OCI-LY7 (cell line): ENCODE data around the gene PLEKHA5. TPM values are rescaled to one million over a fixed set of nuclear protein-coding genes. Genes with fewer than 3 reads are reported as not detected.

ENCODE experiments used
- BruUV-seq: library from RNA; stranded (reverse); fragments of 400-500 nt; replicated peaks from 2 replicates; lab custom pipeline; 2021; lab: Mats Ljungman, UMichigan
- CTCF ChIA-PET: fragments of 300-600 bp; sonication (Branson Sonifier 250); formaldehyde crosslinking; loops from one replicate; lab custom pipeline; 2022; ENCODE audit warnings: antibody characterized with exemption; ENCODE audit not compliant: unreplicated experiment; lab: Charles Lee
- POLR2A ChIA-PET: fragments of 300-600 bp; sonication (Branson Sonifier 250); formaldehyde crosslinking; loops from one replicate; lab custom pipeline; 2022; ENCODE audit warnings: antibody characterized with exemption; lab: Charles Lee
- DNase-seq: peaks from one replicate; pipeline ENCODE4 v3.0.0-alpha.2; 2015; ENCODE audit warnings: low spot score
- H2AFZ ChIP-seq: fragments of 200-600 bp; sonication (generic), shearing (Covaris generic); 2 replicates; pipeline ENCODE4 v1.6.1; 2014; ENCODE audit warnings: mild to moderate bottlenecking, antibody characterized with exemption, low read length, moderate library complexity
- H3K27ac ChIP-seq: fragments of 200-600 bp; sonication (generic); 2 replicates; pipeline ENCODE4 v1.5.1; 2014; ENCODE audit warnings: mixed run types, low read depth, mild to moderate bottlenecking, moderate library complexity, low read length, inconsistent platforms; ENCODE audit not compliant: poor library complexity, severe bottlenecking
- H3K36me3 ChIP-seq: fragments of 200-600 bp; sonication (generic); 2 replicates; pipeline ENCODE4 v1.6.1; 2014; ENCODE audit warnings: mild to moderate bottlenecking, antibody characterized with exemption, low read length, moderate library complexity, mixed read lengths; ENCODE audit not compliant: insufficient read depth
- H3K4me1 ChIP-seq: fragments of 200-600 bp; sonication (generic); 2 replicates; pipeline ENCODE4 v1.5.1; 2014; ENCODE audit warnings: mild to moderate bottlenecking, low read length; ENCODE audit not compliant: insufficient read depth, poor library complexity, severe bottlenecking
- H3K4me2 ChIP-seq: fragments of 200-600 bp; sonication (generic); 2 replicates; pipeline ENCODE4 v1.6.1; 2014; ENCODE audit warnings: mild to moderate bottlenecking, low read length
- H3K4me3 ChIP-seq: fragments of 200-600 bp; sonication (generic); 2 replicates; pipeline ENCODE4 v1.5.1; 2014; ENCODE audit warnings: mild to moderate bottlenecking, low read depth, low read length; ENCODE audit not compliant: poor library complexity, severe bottlenecking
- H3K79me2 ChIP-seq: fragments of 200-600 bp; sonication (generic); 2 replicates; pipeline ENCODE4 v1.6.1; 2016; ENCODE audit warnings: low read depth, mild to moderate bottlenecking, low read length, moderate library complexity, mixed read lengths; ENCODE audit not compliant: insufficient read depth
- H3K9me2 ChIP-seq: fragments of 200-600 bp; sonication (generic); 2 replicates; pipeline ENCODE4 v1.6.1; 2016; ENCODE audit warnings: mild to moderate bottlenecking, low read length, mixed read lengths; ENCODE audit not compliant: insufficient read depth
- H3K9me3 ChIP-seq: fragments of 200-600 bp; sonication (generic); 2 replicates; pipeline ENCODE4 v1.6.1; 2014; ENCODE audit warnings: mild to moderate bottlenecking, mixed run types, low read length, mixed read lengths
- H4K20me1 ChIP-seq: fragments of 200-600 bp; sonication (generic); 2 replicates; pipeline ENCODE4 v1.6.1; 2014; ENCODE audit warnings: mild to moderate bottlenecking, antibody characterized with exemption, low read length, moderate library complexity, mixed read lengths; ENCODE audit not compliant: insufficient read depth
- EZH2phosphoT487 ChIP-seq: fragments of 200-600 bp; sonication (generic); IDR thresholded peaks from 2 replicates; pipeline ENCODE4 v1.6.1; 2018; ENCODE audit warnings: low read depth, borderline replicate concordance, mild to moderate bottlenecking, mixed run types, antibody characterized with exemption, low read length, moderate library complexity, mixed read lengths
- intact Hi-C: fragments of 100-400 bp; cut with micrococcal nuclease; formaldehyde crosslinking; loops from one replicate; pipeline ENCODE4 v1.10.0; 2022; ENCODE audit not compliant: unreplicated experiment
- total RNA-seq, 2 experiments: library from RNA; depleted of rRNA in 1 of 2; stranded (reverse); fragments of >200 nt in 1 of 2; shearing (Covaris generic) in 1 of 2; gene quantifications; 2 replicates each; pipeline ENCODE4 v1.2.3, GENCODE V29; 2014 to 2022
- TF ChIP-seq, protein P1 (sequence below): fragments of 200-600 bp; sonication (generic); conservative IDR thresholded peaks from 2 replicates; pipeline ENCODE4 v1.5.1; 2014; ENCODE audit warnings: mild to moderate bottlenecking, antibody characterized with exemption, low read length, moderate library complexity, mixed read lengths

Gene PLEKHA5
- total RNA-seq, 2 experiments from 2014 or later = 2.7 TPM; not detected in 1

DNA sequence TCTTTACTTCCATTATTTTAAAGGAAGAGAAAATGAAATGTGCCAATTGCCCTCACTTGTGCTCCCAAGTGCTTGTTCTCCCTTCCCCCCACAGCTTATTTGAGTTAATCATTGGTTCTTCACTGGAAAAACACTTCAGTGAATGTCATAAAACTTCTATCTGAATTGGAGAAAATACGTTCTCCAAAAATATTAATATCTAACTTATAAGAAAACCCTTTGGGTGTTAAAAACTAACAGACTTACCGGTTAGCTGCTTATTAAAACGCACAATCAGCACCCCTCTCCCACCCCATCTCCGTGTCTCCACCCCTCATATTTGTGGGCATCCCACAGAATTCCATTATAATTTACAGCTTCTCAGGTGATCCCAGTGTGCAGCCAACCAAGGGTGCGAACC is 31.7 kb downstream of the PLEKHA5 start:
- Histone ChIP-seq H3K9me3 (no peaks in the 10 kb centered on the region), H3K27ac (no peak overlapping the region), H2AFZ (no peak overlapping the region), H3K79me2 (no peaks in the 10 kb centered on the region), H3K36me3 (no peaks in the 10 kb centered on the region), H4K20me1 (no peaks in the 10 kb centered on the region), H3K4me3 (no peak overlapping the region), H3K9me2 (no peaks in the 10 kb centered on the region), H3K4me2 (no peak overlapping the region), H3K4me1 (no peaks in the 10 kb centered on the region)
- ChIA-PET CTCF (no interaction called here), POLR2A (no interaction called here)
- TF ChIP-seq, protein P1, sequence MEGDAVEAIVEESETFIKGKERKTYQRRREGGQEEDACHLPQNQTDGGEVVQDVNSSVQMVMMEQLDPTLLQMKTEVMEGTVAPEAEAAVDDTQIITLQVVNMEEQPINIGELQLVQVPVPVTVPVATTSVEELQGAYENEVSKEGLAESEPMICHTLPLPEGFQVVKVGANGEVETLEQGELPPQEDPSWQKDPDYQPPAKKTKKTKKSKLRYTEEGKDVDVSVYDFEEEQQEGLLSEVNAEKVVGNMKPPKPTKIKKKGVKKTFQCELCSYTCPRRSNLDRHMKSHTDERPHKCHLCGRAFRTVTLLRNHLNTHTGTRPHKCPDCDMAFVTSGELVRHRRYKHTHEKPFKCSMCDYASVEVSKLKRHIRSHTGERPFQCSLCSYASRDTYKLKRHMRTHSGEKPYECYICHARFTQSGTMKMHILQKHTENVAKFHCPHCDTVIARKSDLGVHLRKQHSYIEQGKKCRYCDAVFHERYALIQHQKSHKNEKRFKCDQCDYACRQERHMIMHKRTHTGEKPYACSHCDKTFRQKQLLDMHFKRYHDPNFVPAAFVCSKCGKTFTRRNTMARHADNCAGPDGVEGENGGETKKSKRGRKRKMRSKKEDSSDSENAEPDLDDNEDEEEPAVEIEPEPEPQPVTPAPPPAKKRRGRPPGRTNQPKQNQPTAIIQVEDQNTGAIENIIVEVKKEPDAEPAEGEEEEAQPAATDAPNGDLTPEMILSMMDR = no peak
- no peak for TF ChIP-seq EZH2phosphoT487
- no peak for DNase-seq
- no TSS peak for BruUV-seq
- intact Hi-C loops = no loop called here

DNA sequence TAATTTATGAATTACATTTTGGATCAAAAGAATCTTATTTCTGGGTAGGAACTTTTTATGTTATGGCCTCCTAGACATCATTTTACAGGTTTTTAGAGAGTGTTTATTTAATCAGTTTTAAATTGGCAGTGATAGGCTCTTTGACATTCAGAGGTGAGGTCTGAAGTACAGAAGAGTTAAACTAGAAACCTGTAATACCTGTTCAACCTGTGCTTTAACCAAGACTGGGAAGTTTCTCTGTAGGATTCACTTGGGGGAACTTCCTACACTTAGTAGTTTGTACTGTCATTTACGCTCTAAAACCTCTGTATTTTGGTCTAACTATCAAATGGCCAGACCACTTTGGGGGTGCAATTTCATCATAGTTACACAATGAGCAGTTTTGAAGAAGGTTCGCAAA is 35.9 kb downstream of the PLEKHA5 start:
- POLR2A ChIA-PET = no interaction called here
- Histone ChIP-seq H3K4me3 (no peak overlapping the region), H3K27ac (no peak overlapping the region), H3K4me1 (no peaks in the 10 kb centered on the region), H3K9me2 (no peaks in the 10 kb centered on the region), H3K4me2 (no peak overlapping the region), H3K79me2 (no peaks in the 10 kb centered on the region), H3K36me3 (no peaks in the 10 kb centered on the region), H4K20me1 (no peaks in the 10 kb centered on the region), H2AFZ (no peak overlapping the region), H3K9me3 (no peaks in the 10 kb centered on the region)
- no TSS peak for BruUV-seq
- TF ChIP-seq EZH2phosphoT487 = no peak
- TF ChIP-seq, protein P1 = no peak
- no peak for DNase-seq
- intact Hi-C loops = no loop called here
- CTCF ChIA-PET = no interaction called here

DNA sequence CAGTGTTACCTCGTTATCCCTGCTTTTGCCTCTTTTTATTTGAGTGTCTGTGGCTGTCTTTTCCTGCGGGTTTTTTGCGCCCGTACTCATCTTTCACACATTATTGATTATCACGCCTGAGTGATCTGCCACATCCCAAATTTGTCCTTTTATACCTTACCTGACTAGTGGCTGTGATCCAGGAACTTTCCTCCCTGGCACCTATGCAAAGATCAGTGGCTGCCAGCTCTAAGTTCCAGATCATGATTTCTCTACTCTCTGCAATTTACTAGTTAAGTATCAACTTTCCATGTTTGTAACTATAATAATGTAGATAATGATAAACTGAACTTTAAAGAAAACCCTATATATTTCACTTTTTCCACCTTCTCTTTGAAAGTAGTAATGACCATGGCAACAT is 36.9 kb downstream of the PLEKHA5 start:
- Histone ChIP-seq H2AFZ (no peak overlapping the region), H3K27ac (no peak overlapping the region), H3K4me3 (no peak overlapping the region), H3K4me1 (no peaks in the 10 kb centered on the region), H3K79me2 (no peaks in the 10 kb centered on the region), H3K4me2 (no peak overlapping the region), H3K9me2 (no peaks in the 10 kb centered on the region), H3K36me3 (no peaks in the 10 kb centered on the region), H4K20me1 (no peaks in the 10 kb centered on the region), H3K9me3 (no peaks in the 10 kb centered on the region)
- no TSS peak for BruUV-seq
- TF ChIP-seq, protein P1 = no peak
- TF ChIP-seq EZH2phosphoT487 = no peak
- intact Hi-C loops = no loop called here
- ChIA-PET POLR2A (no interaction called here), CTCF (no interaction called here)
- no peak for DNase-seq
